PC-3 (cell line): Measurements from ENCODE around the gene CSH2.

ENCODE experiments used
- EZH2 ChIP-seq: fragments of 300-600 bp; sonication (generic); IDR thresholded peaks from one replicate; pipeline ENCODE4 v1.6.1; 2017; ENCODE audit warnings: antibody characterized with exemption, mild to moderate bottlenecking, low read length; ENCODE audit not compliant: unreplicated experiment
- EZH2phosphoT487 ChIP-seq: fragments of 300-600 bp; sonication (generic); IDR thresholded peaks from 2 replicates; pipeline ENCODE4 v1.6.1; 2018; ENCODE audit warnings: mild to moderate bottlenecking, antibody characterized with exemption, low read length, borderline replicate concordance
- TF ChIP-seq, protein P1 (sequence below): fragments of 300-600 bp; sonication (generic); conservative IDR thresholded peaks from 2 replicates; pipeline ENCODE4 v1.5.1; 2017; ENCODE audit warnings: antibody characterized with exemption, low read depth, mild to moderate bottlenecking, low read length

GRCh38 chr17:63918305-63918704, 44.8 kb upstream of the CSH2 start:
- TF ChIP-seq, protein P1, sequence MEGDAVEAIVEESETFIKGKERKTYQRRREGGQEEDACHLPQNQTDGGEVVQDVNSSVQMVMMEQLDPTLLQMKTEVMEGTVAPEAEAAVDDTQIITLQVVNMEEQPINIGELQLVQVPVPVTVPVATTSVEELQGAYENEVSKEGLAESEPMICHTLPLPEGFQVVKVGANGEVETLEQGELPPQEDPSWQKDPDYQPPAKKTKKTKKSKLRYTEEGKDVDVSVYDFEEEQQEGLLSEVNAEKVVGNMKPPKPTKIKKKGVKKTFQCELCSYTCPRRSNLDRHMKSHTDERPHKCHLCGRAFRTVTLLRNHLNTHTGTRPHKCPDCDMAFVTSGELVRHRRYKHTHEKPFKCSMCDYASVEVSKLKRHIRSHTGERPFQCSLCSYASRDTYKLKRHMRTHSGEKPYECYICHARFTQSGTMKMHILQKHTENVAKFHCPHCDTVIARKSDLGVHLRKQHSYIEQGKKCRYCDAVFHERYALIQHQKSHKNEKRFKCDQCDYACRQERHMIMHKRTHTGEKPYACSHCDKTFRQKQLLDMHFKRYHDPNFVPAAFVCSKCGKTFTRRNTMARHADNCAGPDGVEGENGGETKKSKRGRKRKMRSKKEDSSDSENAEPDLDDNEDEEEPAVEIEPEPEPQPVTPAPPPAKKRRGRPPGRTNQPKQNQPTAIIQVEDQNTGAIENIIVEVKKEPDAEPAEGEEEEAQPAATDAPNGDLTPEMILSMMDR: peak; percentile 24; the same call in 1 of the 2 replicates
- no peak for TF ChIP-seq EZH2
- no peak for TF ChIP-seq EZH2phosphoT487
